Panc1 (cell line): ENCODE results near the gene DKK1.

ENCODE experiments used
- SIN3A ChIP-seq: IDR thresholded peaks from 2 replicates; pipeline ENCODE4 v1.6.1; 2012; ENCODE audit warnings: low read depth, mild to moderate bottlenecking, low read length, moderate library complexity, borderline replicate concordance; ENCODE audit not compliant: insufficient read depth
- TF ChIP-seq, protein P1 (sequence below): fragments of 450-650 bp; IDR thresholded peaks from 2 replicates; pipeline ENCODE4 v1.5.1; 2017; ENCODE audit warnings: mild to moderate bottlenecking
- TF ChIP-seq, protein P2 (sequence below), 2 experiments: IDR thresholded peaks; 2 replicates each; pipeline ENCODE4 v1.6.1; 2011 to 2012; ENCODE audit warnings: low read depth in 2 of 2, control low read depth in 1 of 2, low read length in 1 of 2, mild to moderate bottlenecking in 1 of 2, moderate library complexity in 1 of 2; ENCODE audit not compliant: insufficient read depth in 1 of 2

DNA sequence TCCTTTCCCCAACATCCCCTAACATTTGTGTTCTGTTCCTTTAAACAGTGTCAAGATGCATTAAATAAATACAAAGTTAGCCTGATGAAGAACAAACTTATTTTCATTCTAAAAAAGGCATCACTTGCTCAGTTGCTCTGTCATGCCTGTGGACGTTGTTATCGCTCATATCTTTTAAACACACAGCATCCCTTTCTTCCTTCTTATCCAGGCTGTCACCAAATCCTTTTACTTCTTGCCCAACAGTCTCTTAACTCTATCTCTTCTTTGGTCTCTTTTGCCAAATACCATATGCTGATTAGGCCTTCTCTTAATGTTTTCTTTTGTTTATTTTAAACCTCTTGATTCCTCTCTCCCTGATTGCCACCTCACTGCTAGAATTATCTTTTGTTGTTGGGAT is 43.9 kb downstream of the DKK1 start:
- TF ChIP-seq, protein P1, sequence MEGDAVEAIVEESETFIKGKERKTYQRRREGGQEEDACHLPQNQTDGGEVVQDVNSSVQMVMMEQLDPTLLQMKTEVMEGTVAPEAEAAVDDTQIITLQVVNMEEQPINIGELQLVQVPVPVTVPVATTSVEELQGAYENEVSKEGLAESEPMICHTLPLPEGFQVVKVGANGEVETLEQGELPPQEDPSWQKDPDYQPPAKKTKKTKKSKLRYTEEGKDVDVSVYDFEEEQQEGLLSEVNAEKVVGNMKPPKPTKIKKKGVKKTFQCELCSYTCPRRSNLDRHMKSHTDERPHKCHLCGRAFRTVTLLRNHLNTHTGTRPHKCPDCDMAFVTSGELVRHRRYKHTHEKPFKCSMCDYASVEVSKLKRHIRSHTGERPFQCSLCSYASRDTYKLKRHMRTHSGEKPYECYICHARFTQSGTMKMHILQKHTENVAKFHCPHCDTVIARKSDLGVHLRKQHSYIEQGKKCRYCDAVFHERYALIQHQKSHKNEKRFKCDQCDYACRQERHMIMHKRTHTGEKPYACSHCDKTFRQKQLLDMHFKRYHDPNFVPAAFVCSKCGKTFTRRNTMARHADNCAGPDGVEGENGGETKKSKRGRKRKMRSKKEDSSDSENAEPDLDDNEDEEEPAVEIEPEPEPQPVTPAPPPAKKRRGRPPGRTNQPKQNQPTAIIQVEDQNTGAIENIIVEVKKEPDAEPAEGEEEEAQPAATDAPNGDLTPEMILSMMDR = no peak
- no peak for TF ChIP-seq SIN3A
- TF ChIP-seq, protein P2, sequence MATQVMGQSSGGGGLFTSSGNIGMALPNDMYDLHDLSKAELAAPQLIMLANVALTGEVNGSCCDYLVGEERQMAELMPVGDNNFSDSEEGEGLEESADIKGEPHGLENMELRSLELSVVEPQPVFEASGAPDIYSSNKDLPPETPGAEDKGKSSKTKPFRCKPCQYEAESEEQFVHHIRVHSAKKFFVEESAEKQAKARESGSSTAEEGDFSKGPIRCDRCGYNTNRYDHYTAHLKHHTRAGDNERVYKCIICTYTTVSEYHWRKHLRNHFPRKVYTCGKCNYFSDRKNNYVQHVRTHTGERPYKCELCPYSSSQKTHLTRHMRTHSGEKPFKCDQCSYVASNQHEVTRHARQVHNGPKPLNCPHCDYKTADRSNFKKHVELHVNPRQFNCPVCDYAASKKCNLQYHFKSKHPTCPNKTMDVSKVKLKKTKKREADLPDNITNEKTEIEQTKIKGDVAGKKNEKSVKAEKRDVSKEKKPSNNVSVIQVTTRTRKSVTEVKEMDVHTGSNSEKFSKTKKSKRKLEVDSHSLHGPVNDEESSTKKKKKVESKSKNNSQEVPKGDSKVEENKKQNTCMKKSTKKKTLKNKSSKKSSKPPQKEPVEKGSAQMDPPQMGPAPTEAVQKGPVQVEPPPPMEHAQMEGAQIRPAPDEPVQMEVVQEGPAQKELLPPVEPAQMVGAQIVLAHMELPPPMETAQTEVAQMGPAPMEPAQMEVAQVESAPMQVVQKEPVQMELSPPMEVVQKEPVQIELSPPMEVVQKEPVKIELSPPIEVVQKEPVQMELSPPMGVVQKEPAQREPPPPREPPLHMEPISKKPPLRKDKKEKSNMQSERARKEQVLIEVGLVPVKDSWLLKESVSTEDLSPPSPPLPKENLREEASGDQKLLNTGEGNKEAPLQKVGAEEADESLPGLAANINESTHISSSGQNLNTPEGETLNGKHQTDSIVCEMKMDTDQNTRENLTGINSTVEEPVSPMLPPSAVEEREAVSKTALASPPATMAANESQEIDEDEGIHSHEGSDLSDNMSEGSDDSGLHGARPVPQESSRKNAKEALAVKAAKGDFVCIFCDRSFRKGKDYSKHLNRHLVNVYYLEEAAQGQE (IDR thresholded peaks at IDR 0.05; ENCODE audit: insufficient read depth in 1 of 2, low read depth in 2 of 2, low read length in 1 of 2) = no peak
